Testis (tissue), 3 donors: ENCODE data around the gene HCRT. TPM values are rescaled to one million over a fixed set of nuclear protein-coding genes. Genes with fewer than 3 reads are reported as not detected.
A peak's percentile ranks its signal among the peaks of the same experiment; 100 is the strongest.

ENCODE experiments used
- DNase-seq: peaks from one replicate; pipeline ENCODE4 v3.0.0-alpha.2; 2019
- H3K27ac ChIP-seq, 2 donors: fragments of 200-600 bp; sonication (generic); one replicate each; pipeline ENCODE4 v1.5.1; 2019
- H3K27me3 ChIP-seq: fragments of 200-600 bp; sonication (generic); one replicate; pipeline ENCODE4 v1.5.1; 2019
- H3K36me3 ChIP-seq: fragments of 200-600 bp; sonication (generic); one replicate; pipeline ENCODE4 v1.5.1; 2017; ENCODE audit warnings: low read depth; ENCODE audit errors: missing control alignments
- H3K4me1 ChIP-seq: fragments of 200-600 bp; sonication (generic); one replicate; pipeline ENCODE4 v1.5.1; 2019
- H3K4me3 ChIP-seq, 2 donors: fragments of 200-600 bp; sonication (generic); one replicate each; pipeline ENCODE4 v1.5.1; 2017 to 2019
- H3K9me3 ChIP-seq: fragments of 200-600 bp; sonication (generic); one replicate; pipeline ENCODE4 v1.5.1; 2017
- CTCF ChIP-seq, 3 experiments: fragments of 450-650 bp in 2 of 3; fragments of 200-600 bp in 1 of 3; sonication (generic) in 1 of 3; IDR thresholded peaks; one replicate each; pipeline ENCODE4 v1.5.1; 2016 to 2019; ENCODE audit warnings: antibody characterized with exemption in 3 of 3, mild to moderate bottlenecking in 2 of 3, moderate library complexity in 1 of 3
- POLR2A ChIP-seq: fragments of 450-650 bp; IDR thresholded peaks from one replicate; pipeline ENCODE4 v1.6.1; 2017; ENCODE audit warnings: antibody characterized with exemption, mild to moderate bottlenecking, moderate library complexity
- WGBS, 2 donors: methylation state at CpG; one replicate each; pipeline ENCODE4 v1.1.5; 2018; 5-methylcytosine and 5-hydroxymethylcytosine counted together
- intact Hi-C: fragments of 100-400 bp; cut with DNase I; formaldehyde crosslinking; loops from one replicate; pipeline ENCODE4 v1.15.1; 2023; ENCODE audit warnings: low total_unique reads
- polyA plus RNA-seq: library from polyadenylated mRNA; stranded (reverse); fragments of 350-450 nt; fragmentation: Illumina TruSeq; extraction: RNeasy Lipid Tissue Mini Kit (QIAGEN cat#74804); gene quantifications from one replicate; pipeline ENCODE4 v1.2.3, GENCODE V29; 2014; ENCODE audit warnings: low read depth, low replicate concordance; ENCODE audit not compliant: insufficient read depth
- total RNA-seq, 2 donors: library from RNA; depleted of rRNA; stranded (reverse); fragments of >200 nt; gene quantifications; one replicate each; pipeline ENCODE4 v1.2.3, GENCODE V29; 2016

The HCRT gene
- total and polyA plus RNA-seq, 3 donors from 2014 or later, result not detected

GRCh38 chr17:42183741-42184711 lies 1.2 kb downstream of the HCRT start:
- Histone ChIP-seq H3K9me3 (no peaks in the 10 kb centered on the region), H3K4me1 (peaks cover 13% of the 10 kb centered on the region), H3K27me3 (no peaks in the 10 kb centered on the region), H3K36me3 (no peaks in the 10 kb centered on the region), H3K27ac (peak overlapping the region; percentile 4 to 43), H3K4me3 (peak overlapping the region; percentile 53)
- TF ChIP-seq POLR2A, result no peak
- peak; percentile 85 to 92 (median 88) for TF ChIP-seq CTCF (IDR thresholded peaks at IDR 0.05)
- intact Hi-C loops, result no loop called here
- WGBS, 2 donors, result 11 to 15% methylated on average over 25 to 59 of the region's 83 CpGs
- peak; percentile 82 for DNase-seq

GRCh38 chr17:42182927-42183734 lies 2.1 kb downstream of the HCRT start:
- no peak for DNase-seq
- peak overlapping the region; percentile 53 for H3K4me3 ChIP-seq
- no peak for TF ChIP-seq CTCF (IDR thresholded peaks at IDR 0.05)
- no peak for TF ChIP-seq POLR2A
- H3K27ac ChIP-seq, result peak overlapping the region in 1 of 2 donors; percentile 4
- H3K9me3 ChIP-seq, result no peaks in the 10 kb centered on the region
- peaks cover 13% of the 10 kb centered on the region for H3K4me1 ChIP-seq
- H3K36me3 ChIP-seq, result no peaks in the 10 kb centered on the region
- 71 to 75% methylated on average over 9 of the region's 9 CpGs for WGBS, 2 donors
- no peaks in the 10 kb centered on the region for H3K27me3 ChIP-seq
- intact Hi-C loops, result no loop called here

GRCh38 chr17:42181851-42182207 lies 3.4 kb downstream of the HCRT start:
- Histone ChIP-seq H3K4me3 (no peak overlapping the region), H3K9me3 (no peaks in the 10 kb centered on the region), H3K36me3 (no peaks in the 10 kb centered on the region), H3K4me1 (peaks cover 13% of the 10 kb centered on the region), H3K27ac (no peak overlapping the region), H3K27me3 (no peaks in the 10 kb centered on the region)
- intact Hi-C loops, result no loop called here
- TF ChIP-seq POLR2A (no peak), CTCF (IDR thresholded peaks at IDR 0.05) (no peak)
- DNase-seq, result no peak
- WGBS, 2 donors, result 80 to 92% methylated on average over 2 of the region's 2 CpGs

GRCh38 chr17:42180922-42181850 lies 4.1 kb downstream of the HCRT start, which contains the start of gene KCNH4:
TSS of gene KCNH4 (minus strand) at chr17:42181142. CDS start at chr17:42180945, 197 bp downstream.
- 5 to 9% methylated on average over 20 to 46 of the region's 60 CpGs for WGBS, 2 donors
- Histone ChIP-seq H3K27ac (no peak within 1 kb of the TSS), H3K4me1 (peaks cover 13% of the 10 kb centered on the region), H3K36me3 (no peaks in the 10 kb centered on the region), H3K9me3 (no peaks in the 10 kb centered on the region), H3K27me3 (no peaks in the 10 kb centered on the region), H3K4me3 (peak within 1 kb of the TSS in 1 of 2 donors; percentile 32)
- peak; percentile 46 to 71 (median 50) for TF ChIP-seq CTCF (IDR thresholded peaks at IDR 0.05)
- no peak for TF ChIP-seq POLR2A
- peak; percentile 82 for DNase-seq
- intact Hi-C loops, result no loop called here
